CD14-positive monocyte (primary cell): ENCODE data around the gene UNKL. TPM values are rescaled to one million over a fixed set of nuclear protein-coding genes. Genes with fewer than 3 reads are reported as not detected.
A peak's percentile ranks its signal among the peaks of the same experiment; 100 is the strongest.

Experiments used
- DNase-seq, 3 donors: peaks; one replicate each; pipeline ENCODE4 v3.0.0-alpha.2; 2011 to 2022
- H2AFZ ChIP-seq: 2 replicates; pipeline ENCODE4 v1.6.0; 2012; ENCODE audit warnings: mild to moderate bottlenecking, low read depth, low read length, inconsistent platforms; ENCODE audit not compliant: insufficient read depth, poor library complexity, severe bottlenecking
- H3K27ac ChIP-seq, 2 donors: 1 replicate in 1 of 2; 2 replicates in 1 of 2; pipeline ENCODE4 v1.5.1; 2012 to 2013; ENCODE audit warnings: low read length in 2 of 2, control low read depth in 1 of 2, inconsistent platforms in 1 of 2, low read depth in 1 of 2, mild to moderate bottlenecking in 1 of 2
- H3K27me3 ChIP-seq, 2 donors: one replicate each; pipeline versions ENCODE4 v1.6.0 to v1.6.1; 2011 to 2013; ENCODE audit warnings: low read length in 2 of 2; ENCODE audit not compliant: control insufficient read depth in 2 of 2, insufficient read depth in 2 of 2
- H3K36me3 ChIP-seq, 2 donors: replicated peaks in 1 of 2; 1 replicate in 1 of 2; 2 replicates in 1 of 2; pipeline versions ENCODE4 v1.5.1 to v1.6.1; 2012 to 2013; ENCODE audit warnings: low read length in 2 of 2, control low read depth in 1 of 2, inconsistent platforms in 1 of 2, mild to moderate bottlenecking in 1 of 2; ENCODE audit not compliant: insufficient read depth in 2 of 2, control insufficient read depth in 1 of 2
- H3K4me1 ChIP-seq, 2 donors: 1 replicate in 1 of 2; 2 replicates in 1 of 2; pipeline versions ENCODE4 v1.5.1 to v1.6.1; 2012 to 2013; ENCODE audit warnings: low read length in 2 of 2, control low read depth in 1 of 2, inconsistent platforms in 1 of 2, mild to moderate bottlenecking in 1 of 2, moderate library complexity in 1 of 2; ENCODE audit not compliant: insufficient read depth in 2 of 2, control insufficient read depth in 1 of 2
- H3K4me2 ChIP-seq: replicated peaks from 2 replicates; pipeline ENCODE3; 2012; ENCODE audit warnings: low read length, moderate library complexity, mild to moderate bottlenecking; ENCODE audit not compliant: poor library complexity, severe bottlenecking; ENCODE audit errors: extremely low read depth
- H3K4me3 ChIP-seq, 3 experiments: fragments of 200-600 bp in 1 of 3; sonication (generic) in 1 of 3; replicated peaks in 1 of 3; 1 replicate in 2 of 3; 2 replicates in 1 of 3; pipeline ENCODE4 v1.5.1; 2011 to 2013; ENCODE audit warnings: low read length in 3 of 3, mild to moderate bottlenecking in 3 of 3, control low read depth in 2 of 3, low read depth in 2 of 3, inconsistent platforms in 1 of 3, moderate library complexity in 1 of 3
- H3K79me2 ChIP-seq: 2 replicates; pipeline ENCODE4 v1.6.0; 2012; ENCODE audit warnings: mild to moderate bottlenecking, control low read depth, inconsistent platforms, low read length, moderate library complexity; ENCODE audit not compliant: insufficient read depth
- H3K9ac ChIP-seq: 2 replicates; pipeline ENCODE4 v1.6.0; 2017; ENCODE audit warnings: low read length, mild to moderate bottlenecking; ENCODE audit not compliant: insufficient read depth, poor library complexity, severe bottlenecking
- H3K9me3 ChIP-seq, 2 donors: replicated peaks in 1 of 2; 1 replicate in 1 of 2; 2 replicates in 1 of 2; pipeline versions ENCODE4 v1.5.1 to v1.6.1; 2012 to 2013; ENCODE audit warnings: low read length in 2 of 2, control low read depth in 1 of 2; ENCODE audit not compliant: control insufficient read depth in 1 of 2, insufficient read depth in 1 of 2
- H4K20me1 ChIP-seq: 2 replicates; pipeline ENCODE4 v1.6.0; 2012; ENCODE audit warnings: mild to moderate bottlenecking, low read length, control low read depth, moderate library complexity; ENCODE audit not compliant: insufficient read depth
- H3K27ac Mint-ChIP-seq, 7 donors: one replicate each; pipeline ENCODE4 v1.8.0; 2020; ENCODE audit warnings: mild to moderate bottlenecking in 7 of 7, mixed read lengths in 7 of 7, moderate library complexity in 6 of 7, inconsistent platforms in 2 of 7
- H3K27me3 Mint-ChIP-seq, 3 donors: one replicate each; pipeline ENCODE4 v1.8.0; 2021 to 2022; ENCODE audit warnings: low read depth in 3 of 3, mild to moderate bottlenecking in 3 of 3, mixed read lengths in 3 of 3, moderate library complexity in 3 of 3, inconsistent platforms in 1 of 3
- H3K36me3 Mint-ChIP-seq, 2 donors: one replicate each; pipeline ENCODE4 v1.8.0; 2020; ENCODE audit warnings: mixed read lengths in 2 of 2, inconsistent platforms in 1 of 2, mild to moderate bottlenecking in 1 of 2
- H3K4me1 Mint-ChIP-seq: one replicate; pipeline ENCODE4 v1.8.0; 2020; ENCODE audit warnings: mild to moderate bottlenecking, mixed read lengths
- H3K4me3 Mint-ChIP-seq, 2 donors: one replicate each; pipeline ENCODE4 v1.8.0; 2020; ENCODE audit warnings: mild to moderate bottlenecking in 2 of 2, mixed read lengths in 2 of 2, moderate library complexity in 1 of 2
- H3K9me3 Mint-ChIP-seq, 7 donors: one replicate each; pipeline ENCODE4 v1.8.0; 2020 to 2022; ENCODE audit warnings: mixed read lengths in 7 of 7, mild to moderate bottlenecking in 6 of 7, moderate library complexity in 6 of 7, inconsistent platforms in 2 of 7
- WGBS: methylation state at CpG from one replicate; pipeline ENCODE4 v1.1.5; 2013; ENCODE audit warnings: missing lambda C conversion rate; ENCODE audit not compliant: insufficient coverage; 5-methylcytosine and 5-hydroxymethylcytosine counted together
- intact Hi-C, 2 donors: fragments of 100-400 bp; cut with micrococcal nuclease; formaldehyde crosslinking; loops; one replicate each; pipeline versions ENCODE4 v1.15.0 to v1.15.1; 2023
- polyA plus RNA-seq, 3 donors: library from polyadenylated mRNA; depleted of rRNA in 1 of 3; unstranded in 2 of 3; stranded (reverse) in 1 of 3; fragments of 300-500 nt in 2 of 3; fragments of >200 nt in 1 of 3; fragmentation: Illumina TruSeq in 2 of 3; gene quantifications; 1 replicate in 2 of 3; 2 replicates in 1 of 3; pipeline ENCODE4 v1.2.3, GENCODE V29; 2012 to 2021
- TF ChIP-seq, protein P1 (sequence below): fragments of 200-600 bp; IDR thresholded peaks from one replicate; pipeline ENCODE4 v1.8.0; 2022; ENCODE audit warnings: antibody characterized with exemption, mild to moderate bottlenecking

Gene UNKL
- polyA plus RNA-seq, 3 donors, result 1.2 to 19.9 (median 2.2) TPM

- intact Hi-C loops, result loop anchor here (10.0 kb wide), 2 partner anchors 277 to 357 kb away; partner anchors contain the start of genes MAPK8IP3 (in 1 of the 2), NUBP2 (in 1 of the 2) and SPSB3 (in 1 of the 2)
- Histone ChIP-seq H3K27ac (no peak overlapping the region), H2AFZ (peak overlapping the region; percentile 72), H3K27me3 (peaks cover 0 to 18% of the 10 kb centered on the region in 2 donors), H4K20me1 (no peaks in the 10 kb centered on the region), H3K9ac (peak overlapping the region; percentile 40), H3K4me3 (no peak overlapping the region), H3K9me3 (no peaks in the 10 kb centered on the region), H3K36me3 (no peaks in the 10 kb centered on the region), H3K79me2 (no peaks in the 10 kb centered on the region), H3K4me2 (peak overlapping the region; percentile 47), H3K4me1 (peaks cover 5 to 13% of the 10 kb centered on the region in 2 donors)
- DNase-seq, result no peak
- 88% methylated on average over 48 of the region's 53 CpGs for WGBS
- Mint-ChIP-seq H3K4me1 (peaks cover 3% of the 10 kb centered on the region), H3K4me3 (peak overlapping the region; percentile 27 to 67), H3K9me3 (peaks cover 0 to 5% (median 0%) of the 10 kb centered on the region in 7 donors), H3K27ac (no peak overlapping the region), H3K27me3 (peaks cover 7 to 27% (median 7%) of the 10 kb centered on the region in 3 donors), H3K36me3 (no peaks in the 10 kb centered on the region)
- TF ChIP-seq, protein P1, sequence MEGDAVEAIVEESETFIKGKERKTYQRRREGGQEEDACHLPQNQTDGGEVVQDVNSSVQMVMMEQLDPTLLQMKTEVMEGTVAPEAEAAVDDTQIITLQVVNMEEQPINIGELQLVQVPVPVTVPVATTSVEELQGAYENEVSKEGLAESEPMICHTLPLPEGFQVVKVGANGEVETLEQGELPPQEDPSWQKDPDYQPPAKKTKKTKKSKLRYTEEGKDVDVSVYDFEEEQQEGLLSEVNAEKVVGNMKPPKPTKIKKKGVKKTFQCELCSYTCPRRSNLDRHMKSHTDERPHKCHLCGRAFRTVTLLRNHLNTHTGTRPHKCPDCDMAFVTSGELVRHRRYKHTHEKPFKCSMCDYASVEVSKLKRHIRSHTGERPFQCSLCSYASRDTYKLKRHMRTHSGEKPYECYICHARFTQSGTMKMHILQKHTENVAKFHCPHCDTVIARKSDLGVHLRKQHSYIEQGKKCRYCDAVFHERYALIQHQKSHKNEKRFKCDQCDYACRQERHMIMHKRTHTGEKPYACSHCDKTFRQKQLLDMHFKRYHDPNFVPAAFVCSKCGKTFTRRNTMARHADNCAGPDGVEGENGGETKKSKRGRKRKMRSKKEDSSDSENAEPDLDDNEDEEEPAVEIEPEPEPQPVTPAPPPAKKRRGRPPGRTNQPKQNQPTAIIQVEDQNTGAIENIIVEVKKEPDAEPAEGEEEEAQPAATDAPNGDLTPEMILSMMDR, result no peak
These were observed 13.3 kb upstream of the UNKL start for GRCh38 chr16:1427473-1428461.

DNA sequence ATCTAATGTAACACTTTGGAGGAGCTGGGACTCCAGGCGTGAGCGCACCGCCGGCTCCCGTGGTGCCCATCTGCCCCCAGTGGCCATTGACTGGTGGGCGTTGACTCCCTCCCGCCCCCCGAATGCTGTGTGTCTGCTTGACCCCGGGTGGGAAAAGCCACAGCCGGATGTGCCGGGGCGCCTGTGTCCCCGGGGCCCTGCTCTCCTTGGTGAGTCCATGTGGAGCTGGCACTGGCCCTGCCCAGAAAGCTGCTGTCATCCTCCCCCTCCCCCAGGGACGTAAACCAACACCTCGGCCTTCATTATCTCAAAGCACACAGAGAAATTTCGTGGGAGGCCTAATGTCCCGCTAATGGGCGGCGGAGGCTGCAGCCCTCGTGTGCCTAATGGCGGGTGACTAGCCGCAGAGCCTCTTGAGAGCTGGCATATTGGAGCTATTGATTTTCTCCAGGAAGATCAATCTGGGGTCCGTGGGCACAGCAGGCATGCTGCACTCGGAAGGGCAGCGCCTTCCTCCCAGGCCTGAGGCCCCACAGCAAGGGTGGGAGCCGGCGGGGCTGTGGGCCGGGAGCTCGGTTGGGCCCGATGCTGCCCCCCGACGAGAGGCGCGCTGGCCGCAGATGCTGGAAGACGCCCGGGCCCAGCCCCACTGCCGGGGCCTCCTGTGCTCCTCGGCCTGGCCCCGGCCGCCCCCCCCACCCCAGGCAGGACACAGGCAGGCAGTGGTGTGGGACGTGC lies 12.4 kb upstream of the UNKL start:
- no peak overlapping the region for H3K27ac Mint-ChIP-seq

More for the DNA sequence above, 12.4 kb upstream of the UNKL start:
- Mint-ChIP-seq H3K36me3 (no peaks in the 10 kb centered on the region), H3K4me1 (peaks cover 2% of the 10 kb centered on the region), H3K9me3 (peaks cover 0 to 5% (median 3%) of the 10 kb centered on the region in 7 donors), H3K4me3 (peak overlapping the region in 1 of 2 donors; percentile 24), H3K27me3 (peaks cover 4 to 19% (median 5%) of the 10 kb centered on the region in 3 donors)
- intact Hi-C loops, result loop anchor here (10.0 kb wide), 2 partner anchors 278 to 358 kb away; partner anchors contain the start of genes MAPK8IP3 (in 1 of the 2), NUBP2 (in 1 of the 2) and SPSB3 (in 1 of the 2)
- 89% methylated on average over 36 of the region's 42 CpGs for WGBS
- Histone ChIP-seq H3K9ac (no peak overlapping the region), H4K20me1 (no peaks in the 10 kb centered on the region), H3K9me3 (no peaks in the 10 kb centered on the region), H3K27ac (no peak overlapping the region), H2AFZ (no peak overlapping the region), H3K4me2 (no peak overlapping the region), H3K79me2 (no peaks in the 10 kb centered on the region), H3K36me3 (no peaks in the 10 kb centered on the region), H3K4me3 (no peak overlapping the region), H3K4me1 (peaks cover 5 to 8% of the 10 kb centered on the region in 2 donors), H3K27me3 (peaks cover 0 to 11% of the 10 kb centered on the region in 2 donors)
- TF ChIP-seq, protein P1, result no peak
- no peak for DNase-seq
